AML-193 (cell line): ENCODE results near the gene TECTB.

Experiments used
- DNase-seq, 2 experiments: peaks; one replicate each; lab custom pipeline; 2025; lab: John Stamatoyannopoulos, UW

The TECTB gene

DNA sequence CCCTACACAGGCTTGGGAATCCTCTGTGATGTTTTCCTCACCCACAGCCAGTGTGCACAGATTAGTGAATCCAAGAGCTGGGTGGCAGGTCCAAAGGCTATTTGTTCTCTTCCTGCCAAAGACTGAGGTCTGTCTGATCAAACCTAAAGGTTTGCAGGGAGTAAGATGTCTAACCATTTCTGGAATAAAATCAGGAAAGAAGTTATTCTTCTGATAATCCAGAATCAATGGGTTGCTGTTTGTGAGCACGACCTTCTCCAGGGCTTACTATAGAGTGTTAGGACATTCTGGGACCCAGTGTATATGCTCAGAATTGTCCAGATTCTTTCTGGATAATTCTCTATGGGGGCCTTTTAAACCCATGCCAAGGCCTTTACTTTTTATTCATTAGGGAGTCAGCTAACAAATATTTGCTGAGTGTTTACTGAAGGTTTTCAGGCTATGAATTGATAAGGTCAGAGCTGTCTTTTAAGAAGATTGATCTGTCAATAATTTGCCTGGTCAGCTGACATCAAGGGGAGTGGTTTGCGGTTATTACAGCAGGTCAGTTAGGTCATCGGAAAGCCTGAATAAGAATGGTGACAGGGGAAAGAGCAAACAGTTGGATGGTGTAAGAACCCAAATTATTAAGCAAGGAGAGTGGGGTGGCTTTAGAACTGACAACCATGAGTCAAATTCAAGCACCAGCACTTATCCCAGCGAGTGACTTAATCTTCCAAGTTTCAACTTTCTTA lies 7.5 kb upstream of the TECTB start:
- DNase-seq, result no peak

DNA sequence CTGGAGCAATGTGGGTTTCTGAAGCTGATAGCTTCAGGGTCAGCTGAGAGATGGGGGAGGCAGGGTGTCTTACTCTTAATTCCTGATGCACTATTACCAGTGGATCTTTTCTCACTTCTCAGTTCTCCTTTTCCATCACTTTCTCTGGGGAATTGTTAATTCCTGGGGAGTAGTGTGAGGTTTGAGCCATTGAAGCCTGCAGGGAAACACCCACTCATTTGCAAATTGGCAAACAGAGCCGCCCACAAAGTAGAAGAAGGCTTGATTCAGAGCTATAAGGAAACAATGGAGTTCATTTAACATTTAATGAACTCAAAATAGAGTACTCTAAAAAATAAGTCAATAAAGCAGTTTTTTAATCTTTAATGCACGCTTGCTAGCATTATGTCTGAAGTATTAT lies 4.3 kb upstream of the TECTB start:
- no peak for DNase-seq

DNA sequence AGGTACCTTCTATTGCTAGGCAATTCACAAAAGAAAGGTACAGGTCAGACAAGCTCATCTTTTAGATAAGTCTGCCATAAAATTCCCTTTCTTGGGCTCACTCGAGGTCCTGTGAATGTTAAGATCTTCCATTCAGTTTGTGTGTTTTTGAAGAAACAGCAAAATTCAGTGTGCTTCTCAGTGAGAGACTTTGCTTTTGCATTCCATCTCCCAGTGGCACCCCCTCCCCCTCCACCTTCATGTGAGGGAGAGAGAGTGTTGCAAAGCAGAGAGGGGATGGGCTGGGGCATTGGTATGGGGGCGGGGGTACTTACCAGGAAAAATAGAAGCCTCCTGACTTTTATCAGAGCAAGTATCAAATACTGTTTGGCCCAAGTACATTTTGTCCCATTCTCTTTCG lies 3.8 kb upstream of the TECTB start:
- DNase-seq, result no peak

DNA sequence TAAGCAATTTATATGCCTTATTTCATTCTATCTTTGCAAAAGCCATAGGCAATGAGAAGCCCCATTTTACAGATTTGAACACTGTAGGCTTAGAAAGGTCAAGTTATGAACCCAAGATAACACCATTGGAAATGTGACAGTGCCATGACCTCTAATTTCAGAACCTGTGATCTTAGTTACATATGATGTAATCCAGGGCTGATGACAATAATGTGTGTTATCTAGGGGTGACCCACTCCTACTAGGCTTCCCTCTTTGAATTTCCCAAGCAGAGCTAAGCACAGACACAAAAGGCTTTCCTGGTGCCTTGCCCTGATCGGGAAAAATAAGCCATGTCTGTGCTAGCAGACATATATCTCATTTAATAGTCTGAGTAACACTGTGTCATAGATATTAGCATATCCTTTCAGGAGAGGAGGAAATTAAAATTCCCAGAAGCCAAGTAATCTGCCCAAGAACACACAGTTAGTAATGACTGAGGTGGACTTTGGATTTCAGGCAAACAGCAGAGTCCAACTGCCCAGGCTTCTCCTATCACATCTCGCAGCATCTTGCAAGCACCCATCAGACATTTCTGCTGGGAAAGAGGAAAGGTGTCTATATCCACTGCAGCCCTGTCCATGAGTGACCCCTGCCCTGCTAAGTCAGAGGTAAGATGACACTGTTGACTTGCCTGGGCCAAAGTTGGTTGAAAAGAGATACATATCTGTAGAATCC lies 2.8 kb upstream of the TECTB start:
- no peak for DNase-seq

DNA sequence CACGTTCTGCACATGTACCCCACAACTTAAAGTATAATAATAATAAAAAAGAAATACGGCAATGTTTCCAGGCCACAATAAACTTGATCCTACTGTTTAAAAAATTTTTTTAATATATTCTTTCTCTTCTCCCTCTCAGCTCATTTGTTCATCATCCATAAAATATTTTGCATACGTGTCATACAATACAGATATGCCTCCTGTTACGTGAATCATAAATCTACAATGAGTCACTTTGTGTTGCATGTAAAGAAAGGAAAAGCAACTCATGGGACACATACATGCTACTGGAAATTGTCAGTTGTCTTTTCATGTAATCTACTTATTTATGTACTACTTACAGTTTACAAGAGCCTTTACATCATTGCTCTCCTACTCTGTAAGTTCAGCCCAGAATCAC lies 1.1 kb upstream of the TECTB start:
- no peak for DNase-seq

DNA sequence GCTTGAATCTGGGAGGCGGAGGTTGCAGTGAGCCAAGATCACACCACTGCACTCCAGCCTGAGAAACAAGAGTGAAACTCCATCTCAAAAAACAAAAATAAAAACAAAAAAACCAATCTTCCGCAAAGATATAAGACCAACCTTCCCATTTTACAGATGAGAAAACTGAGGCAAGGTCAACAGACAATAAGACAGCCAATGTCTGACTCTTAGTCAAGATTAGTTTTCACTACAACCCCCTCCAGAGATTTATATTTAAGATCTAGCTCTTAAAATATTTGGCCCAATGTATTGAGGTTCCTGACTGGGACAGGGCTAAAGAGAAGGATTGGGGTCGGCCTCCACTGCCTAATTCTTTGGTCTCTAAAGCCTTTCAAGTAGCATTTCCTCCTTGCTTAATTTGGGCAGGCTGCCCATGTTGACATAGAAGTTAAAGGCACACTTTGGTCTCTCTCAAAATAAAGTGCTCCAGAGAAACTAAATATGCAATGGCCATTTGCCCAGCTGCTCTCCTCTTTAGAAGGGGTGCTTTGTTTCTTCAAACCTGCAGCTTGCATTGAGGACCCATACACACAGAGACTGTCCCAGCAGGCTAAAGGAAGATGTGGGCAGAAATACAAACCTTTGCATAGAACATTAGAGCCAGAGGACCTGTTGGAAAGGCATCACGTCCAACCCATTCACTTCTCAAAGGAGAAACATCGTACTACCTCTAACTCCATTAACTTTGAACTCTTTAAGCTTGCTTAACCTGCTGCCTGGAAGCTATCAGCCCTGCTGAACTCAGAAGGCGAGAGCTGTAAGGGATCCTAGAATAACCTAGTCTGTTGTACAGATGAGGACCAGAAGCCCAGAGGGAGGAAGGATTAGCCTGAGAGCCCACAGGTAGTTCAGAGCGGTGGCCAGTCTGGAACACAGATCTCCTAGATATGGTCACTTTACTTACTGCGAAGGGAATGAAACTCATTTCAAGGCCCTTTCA lies 3.9 kb downstream of the TECTB start:
- no peak for DNase-seq

DNA sequence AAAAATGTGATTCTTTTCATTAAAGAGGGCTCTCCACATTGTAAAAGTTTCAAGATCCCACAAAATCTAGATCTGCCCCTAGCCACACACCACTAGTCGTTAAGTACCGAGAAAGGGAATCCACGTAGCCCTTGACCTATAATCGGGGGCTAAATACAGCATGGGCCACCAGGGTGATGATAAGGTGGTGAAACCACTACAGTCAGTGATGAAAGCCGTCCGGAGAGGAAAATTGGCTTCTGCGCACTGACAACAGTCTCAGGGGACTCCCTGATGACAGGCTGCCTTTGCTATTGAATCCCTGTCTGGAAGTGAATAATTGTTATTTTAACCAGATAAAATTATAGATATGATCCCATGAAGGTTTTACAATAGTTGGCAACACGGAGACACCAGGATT lies 4.6 kb downstream of the TECTB start:
- no peak for DNase-seq

DNA sequence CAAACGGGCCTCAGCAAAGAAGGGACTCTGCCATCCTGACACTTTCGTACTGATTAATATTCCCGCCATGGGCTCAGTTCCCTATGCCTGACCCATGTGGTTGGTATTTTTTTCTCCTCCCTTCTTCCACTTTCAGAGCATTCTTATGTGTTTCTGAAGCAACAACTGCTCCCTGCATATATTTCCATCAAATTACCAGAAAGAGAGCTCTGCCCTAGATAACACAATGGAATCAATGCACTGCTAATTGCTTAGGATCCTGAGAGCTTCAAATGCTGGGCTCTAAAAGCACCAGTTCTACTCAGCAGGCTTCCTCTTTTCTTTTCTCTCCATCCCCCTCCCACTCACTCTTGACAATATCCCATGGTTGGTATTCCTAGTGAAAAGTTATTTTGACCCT lies 5.3 kb downstream of the TECTB start:
- DNase-seq, result no peak

DNA sequence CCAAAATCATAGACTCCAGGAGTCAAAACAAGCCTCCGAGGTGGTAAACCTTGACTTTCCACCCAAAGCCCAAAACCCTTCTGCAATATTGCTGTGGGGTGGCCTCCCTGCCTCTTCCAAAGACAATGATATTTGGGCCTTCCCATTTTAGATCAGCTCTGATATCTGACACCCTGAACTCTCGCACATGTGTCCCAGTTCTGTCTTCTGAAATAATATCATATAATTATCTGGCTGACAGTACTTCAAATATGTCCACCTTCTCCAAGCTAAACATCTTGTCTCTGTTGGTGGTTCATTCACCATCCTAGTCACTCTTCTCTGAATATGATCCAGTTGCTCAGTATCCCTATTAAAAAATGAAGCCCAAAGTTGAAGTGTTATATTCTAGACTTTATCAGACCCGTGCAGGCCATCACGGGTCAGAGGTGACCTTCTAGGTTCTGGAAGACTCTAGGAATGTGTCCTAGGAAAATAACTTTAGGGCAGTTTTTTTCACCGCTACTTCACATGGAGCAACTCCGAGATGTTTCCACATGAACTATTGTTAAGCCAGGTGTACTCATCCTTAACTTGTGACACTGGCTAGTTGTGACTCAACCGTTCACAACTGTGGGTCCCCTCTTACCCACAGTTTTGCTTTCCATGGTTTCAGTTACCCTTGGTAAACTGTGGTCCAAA lies 6.3 kb downstream of the TECTB start:
- no peak for DNase-seq

DNA sequence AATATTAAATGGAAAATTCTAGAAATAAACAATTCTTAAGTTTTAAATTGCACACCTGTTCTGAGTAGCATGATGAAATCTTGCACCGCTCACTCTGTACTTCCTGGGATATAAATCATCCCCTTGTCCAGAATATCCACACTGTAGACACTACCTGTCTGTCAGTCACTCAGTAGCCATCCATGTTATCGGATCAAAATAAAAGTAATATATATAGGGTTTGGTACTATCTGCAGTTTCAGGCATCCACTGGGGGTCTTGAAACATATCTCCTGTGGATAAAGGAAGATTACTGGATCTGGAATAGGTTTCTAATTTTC lies 6.8 kb downstream of the TECTB start:
- DNase-seq, result no peak

DNA sequence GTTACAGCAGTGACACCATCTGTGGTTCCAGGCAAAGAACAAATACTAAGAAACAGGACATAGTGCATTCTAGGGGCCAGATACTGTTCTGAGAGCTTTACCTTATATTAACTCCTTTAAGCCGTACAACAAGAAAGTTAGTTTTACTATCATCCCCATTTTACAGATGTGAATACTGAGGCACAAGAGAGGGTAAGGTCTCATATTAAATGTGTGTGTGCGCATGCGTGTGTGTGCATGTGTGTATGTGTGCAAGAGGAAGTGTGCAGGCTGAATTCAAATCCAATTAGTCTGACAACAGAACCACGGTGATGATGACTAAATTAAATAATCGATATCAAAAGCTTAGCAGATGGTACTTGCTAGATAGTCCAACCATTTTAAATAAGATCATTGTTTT lies 11.0 kb downstream of the TECTB start:
- no peak for DNase-seq

DNA sequence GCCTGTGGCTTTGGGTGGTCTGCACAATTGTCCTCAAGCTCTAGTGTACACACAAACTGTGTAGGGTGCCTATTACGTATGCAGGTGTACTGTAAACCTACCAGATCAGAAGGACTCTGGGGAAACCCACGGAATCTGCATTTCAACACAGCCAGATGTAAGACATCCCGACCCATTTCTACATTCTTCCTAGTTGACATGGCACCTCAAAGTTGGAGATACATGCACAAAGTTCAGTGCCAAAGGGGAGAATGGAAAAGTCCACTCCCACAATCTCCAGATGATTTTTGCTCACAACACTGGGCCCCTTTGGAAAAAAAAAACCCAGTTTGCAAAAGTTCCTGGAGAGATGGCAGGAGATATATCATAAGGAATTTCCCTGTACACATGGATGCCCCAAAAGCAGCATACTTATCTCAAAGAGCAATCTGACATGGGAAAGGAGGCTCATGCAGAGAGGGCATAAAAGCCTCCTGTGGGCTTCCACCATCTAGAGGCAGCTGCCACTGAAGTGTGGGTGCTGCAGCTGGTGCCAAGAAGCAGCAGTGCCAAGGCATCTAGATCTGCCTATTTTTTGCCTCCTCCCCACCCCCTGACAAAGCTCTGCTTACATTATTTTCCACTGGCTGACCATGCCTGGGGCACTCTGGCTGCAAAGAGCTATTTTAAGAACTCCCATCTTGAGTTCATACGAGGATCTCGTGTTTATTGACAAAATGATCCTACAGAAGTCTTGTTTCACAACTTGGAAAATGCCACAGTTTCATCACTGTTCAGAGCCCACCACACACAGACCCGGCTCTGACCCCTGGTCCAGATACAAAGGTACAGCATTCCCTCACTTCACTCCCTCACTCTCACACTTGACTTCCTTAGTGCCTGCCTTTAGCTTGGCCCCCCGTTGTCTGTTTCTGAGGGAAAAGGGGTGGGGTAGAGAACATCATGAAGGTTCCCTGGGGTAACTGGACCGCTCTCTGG lies 12.9 kb downstream of the TECTB start:
- DNase-seq, result no peak

DNA sequence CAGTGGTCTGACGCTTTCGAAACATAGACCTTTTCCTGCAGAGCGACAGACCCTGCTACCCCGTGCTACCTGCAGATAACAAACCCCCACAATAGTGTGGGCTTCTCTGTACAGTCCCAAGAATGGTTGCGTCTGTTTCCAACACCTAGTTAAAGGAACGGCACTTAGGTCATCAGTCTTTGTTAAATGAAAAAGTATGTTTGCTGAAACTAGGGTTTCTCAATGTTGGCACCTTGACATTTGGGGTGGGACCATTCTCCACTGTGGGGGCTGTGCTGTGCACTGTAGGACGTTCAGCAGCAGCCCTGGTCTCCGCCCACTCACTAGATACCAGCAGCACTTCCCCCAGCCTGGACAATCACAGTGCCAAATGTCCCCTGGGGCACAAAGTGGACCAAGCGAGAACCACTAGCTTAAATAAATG lies 13.7 kb downstream of the TECTB start:
- no peak for DNase-seq

DNA sequence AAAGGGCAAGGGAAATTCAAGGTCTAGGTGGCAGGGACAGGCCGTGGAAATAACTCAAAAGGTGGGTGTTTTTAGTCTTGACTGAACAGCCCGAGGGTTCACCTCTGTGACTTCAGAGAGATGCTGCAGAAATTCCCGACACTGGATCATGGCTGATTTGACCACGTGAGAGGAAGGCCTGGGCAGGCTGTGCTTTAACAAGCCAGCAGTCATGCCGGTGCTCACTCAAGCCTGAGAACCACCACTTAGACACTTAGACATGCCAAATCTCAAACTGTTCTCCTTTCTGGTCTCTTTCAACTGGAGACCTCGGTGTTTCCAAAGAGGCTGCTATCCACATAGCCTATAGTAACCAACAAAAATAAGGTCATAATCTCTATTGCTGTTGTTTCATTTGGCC lies 15.4 kb downstream of the TECTB start:
- DNase-seq, result no peak

DNA sequence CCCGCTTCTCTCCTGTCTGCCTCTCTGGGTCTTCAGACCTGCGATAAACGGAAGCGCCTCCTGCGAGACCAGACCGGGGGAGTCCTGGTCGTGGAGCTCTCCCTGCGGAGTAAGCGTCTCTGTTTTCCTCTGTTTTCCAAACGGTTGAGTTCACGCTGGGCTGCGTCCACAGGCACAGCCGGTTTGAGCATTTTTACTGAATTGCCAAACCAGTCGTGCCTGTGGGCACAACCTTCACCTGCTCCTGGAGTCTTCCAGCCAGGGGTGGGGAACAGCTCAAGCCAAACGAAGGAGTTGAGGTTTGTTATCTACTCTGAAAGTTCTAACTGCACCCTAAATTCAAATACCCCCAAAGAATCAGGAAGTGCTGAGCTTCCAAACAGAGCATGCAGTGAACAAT lies 16.3 kb downstream of the TECTB start:
- no peak for DNase-seq

DNA sequence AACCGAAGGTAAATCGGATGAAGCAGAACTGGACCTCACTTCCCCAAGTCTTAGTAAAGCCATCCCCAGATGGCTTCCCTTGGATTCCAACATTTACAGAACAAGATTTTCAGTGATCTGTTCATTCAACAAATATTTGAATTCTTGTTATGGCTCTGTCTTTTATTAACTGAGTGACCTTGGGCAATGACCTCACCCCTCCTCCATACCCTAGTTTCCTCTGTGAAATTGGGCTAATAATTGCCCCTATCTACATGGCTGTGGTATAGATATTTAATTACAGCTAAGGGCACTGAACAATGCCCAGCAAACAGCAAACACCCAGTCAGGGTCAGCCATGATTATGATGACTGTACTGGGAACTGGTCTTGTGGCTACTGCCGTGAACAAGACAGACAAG lies 19.1 kb downstream of the TECTB start:
- DNase-seq, result no peak

DNA sequence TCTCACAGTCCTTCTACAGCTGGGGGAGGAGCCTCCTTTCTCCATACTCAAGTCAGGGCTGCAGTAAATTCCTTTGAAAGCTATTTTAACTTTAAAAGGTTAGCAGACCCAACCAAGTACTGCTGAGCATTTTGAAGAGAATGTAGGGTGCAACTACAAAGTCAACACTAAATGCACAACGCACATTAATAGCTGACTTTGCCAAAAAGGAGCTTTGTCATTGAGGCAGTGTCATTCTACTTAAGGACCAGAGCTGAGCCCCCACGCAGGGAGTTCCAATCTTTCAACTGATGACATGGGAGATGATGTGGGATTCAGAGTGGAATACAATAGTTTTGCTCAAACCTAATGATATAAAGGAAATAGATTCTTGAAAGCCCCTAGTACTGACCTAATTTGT lies 20.3 kb downstream of the TECTB start:
- no peak for DNase-seq

DNA sequence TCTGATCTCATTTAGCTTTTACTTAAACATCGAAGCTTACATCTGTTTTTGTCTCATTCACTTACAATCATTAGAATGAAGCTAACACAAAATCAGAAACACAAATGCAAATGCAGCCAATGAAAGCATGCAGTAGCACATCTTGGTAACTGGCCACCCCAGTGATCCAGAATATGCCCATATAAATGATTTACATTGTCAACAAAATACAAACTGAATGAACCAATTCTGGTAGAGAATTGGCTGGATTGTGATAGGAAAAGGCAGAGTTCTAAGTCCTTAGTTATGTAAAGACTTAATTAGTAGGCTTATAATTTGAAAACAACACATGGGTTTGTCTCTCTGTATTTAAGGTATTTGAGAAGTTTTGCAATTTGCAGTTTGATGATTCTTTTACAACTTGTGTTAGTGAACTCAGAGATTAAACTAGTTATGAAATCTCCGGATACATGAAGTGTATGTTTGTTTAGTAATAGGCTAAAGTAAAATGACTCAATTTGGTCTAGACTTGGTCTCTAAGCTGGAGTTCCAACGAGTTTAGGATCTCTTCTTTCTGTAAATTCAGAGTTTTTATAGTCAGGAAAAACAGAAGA lies 21.2 kb downstream of the TECTB start:
- no peak for DNase-seq

DNA sequence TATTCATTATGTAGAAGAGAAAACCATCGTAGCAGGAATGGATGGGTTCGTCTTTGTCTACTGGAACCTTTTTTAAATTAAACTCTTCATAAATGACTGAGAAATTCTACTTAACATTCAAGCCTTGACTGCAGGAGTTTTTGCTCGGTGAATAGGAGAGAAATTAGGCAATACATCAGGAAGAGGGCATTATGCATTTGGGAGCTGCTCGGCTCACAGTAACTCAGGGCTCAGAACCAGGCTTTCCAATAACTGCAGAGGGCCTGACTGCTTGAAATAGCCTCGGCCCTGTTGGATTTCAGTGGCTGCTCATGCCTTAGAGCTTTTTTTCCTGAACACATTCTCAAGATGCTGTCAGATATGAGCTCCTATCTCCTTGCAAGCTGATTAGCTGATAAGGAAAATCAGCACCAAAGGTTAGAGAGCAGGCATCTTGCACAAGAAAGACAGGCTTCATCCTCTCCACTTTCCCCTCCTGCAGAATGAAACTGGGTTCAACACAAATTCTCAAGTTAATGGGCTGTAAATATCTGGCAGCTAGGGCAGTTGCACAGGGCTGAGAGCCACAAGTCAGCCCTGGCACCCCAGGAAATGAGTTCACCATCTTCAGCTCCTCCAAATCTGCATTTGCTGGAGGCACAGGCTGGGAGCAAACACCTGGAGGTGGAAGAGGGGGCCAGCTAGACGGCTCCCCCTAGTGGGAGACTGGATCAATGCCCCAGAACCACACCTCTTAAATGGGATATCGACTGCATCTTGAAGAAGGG lies 24.3 kb downstream of the TECTB start:
- peak in 1 of 2 experiments; percentile 5 for DNase-seq

DNA sequence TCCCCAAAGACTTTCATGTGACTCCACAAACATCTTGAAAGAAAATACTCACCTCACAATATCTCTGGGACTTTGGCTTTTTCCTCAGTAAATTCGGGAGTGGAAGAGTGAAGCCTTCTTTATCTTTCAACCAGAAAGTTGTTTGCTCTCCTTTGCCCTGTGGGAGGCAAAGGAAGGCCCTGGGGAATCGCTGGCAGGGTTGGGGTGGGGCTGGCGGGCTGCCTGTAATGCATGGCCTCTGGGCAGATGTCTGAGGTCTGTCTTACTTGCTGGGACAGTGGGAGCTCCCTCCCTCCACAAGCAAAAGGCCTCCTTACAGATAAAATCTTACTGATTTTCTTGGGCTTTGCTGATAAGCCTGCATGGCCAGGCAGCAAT lies 24.9 kb downstream of the TECTB start:
- DNase-seq, result no peak
